Renal cortical epithelial cell (primary cell): ENCODE measurements around the gene BTG1. TPM values are rescaled to one million over a fixed set of nuclear protein-coding genes. Genes with fewer than 3 reads are reported as not detected.

Source experiments
- DNase-seq: peaks from one replicate; pipeline ENCODE4 v3.0.0-alpha.2; 2011; ENCODE audit warnings: low read depth
- total RNA-seq: library from RNA; depleted of rRNA; stranded (reverse); fragments of >200 nt; gene quantifications from 2 replicates; pipeline ENCODE4 v1.2.3, GENCODE V29; 2014

The BTG1 gene
- total RNA-seq, 1 donor from 2014 or later = 64.2 TPM

- no peak for DNase-seq
Observed at GRCh38 chr12:92133795-92134637, 11.6 kb downstream of the BTG1 start.

- DNase-seq = no peak
Observed at GRCh38 chr12:92133171-92133570, 12.5 kb downstream of the BTG1 start.

- no peak for DNase-seq
Observed at GRCh38 chr12:92132288-92132687, 13.4 kb downstream of the BTG1 start.

- DNase-seq = no peak
Observed at GRCh38 chr12:92130999-92131398, 14.6 kb downstream of the BTG1 start.

GRCh38 chr12:92129609-92130008, 16.0 kb downstream of the BTG1 start:
- no peak for DNase-seq

- DNase-seq = no peak
Observed at GRCh38 chr12:92128612-92129011, 17.0 kb downstream of the BTG1 start.

GRCh38 chr12:92124689-92125029, 21.0 kb downstream of the BTG1 start:
- no peak for DNase-seq

GRCh38 chr12:92123780-92124688, 21.6 kb downstream of the BTG1 start:
- no peak for DNase-seq

- no peak for DNase-seq
Observed at GRCh38 chr12:92122941-92123779, 22.5 kb downstream of the BTG1 start.

GRCh38 chr12:92121826-92122225, 23.8 kb downstream of the BTG1 start:
- DNase-seq = no peak

- no peak for DNase-seq
Observed at GRCh38 chr12:92118826-92119536, 26.7 kb downstream of the BTG1 start.

GRCh38 chr12:92114834-92115233, 30.8 kb downstream of the BTG1 start:
- no peak for DNase-seq

- no peak for DNase-seq
Observed at GRCh38 chr12:92111256-92111655, 34.4 kb downstream of the BTG1 start.

GRCh38 chr12:92110083-92110640, 35.5 kb downstream of the BTG1 start:
- DNase-seq = no peak

- DNase-seq = no peak
Observed at GRCh38 chr12:92109613-92110012, 36.0 kb downstream of the BTG1 start.

- DNase-seq = no peak
Observed at GRCh38 chr12:92108651-92109050, 37.0 kb downstream of the BTG1 start.

- no peak for DNase-seq
Observed at GRCh38 chr12:92107621-92108131, 38.0 kb downstream of the BTG1 start.

GRCh38 chr12:92107094-92107493, 38.6 kb downstream of the BTG1 start:
- no peak for DNase-seq

- DNase-seq = no peak
Observed at GRCh38 chr12:92105676-92106075, 40.0 kb downstream of the BTG1 start.

GRCh38 chr12:92105110-92105509, 40.5 kb downstream of the BTG1 start:
- DNase-seq = no peak

GRCh38 chr12:92102606-92103005, 43.0 kb downstream of the BTG1 start:
- no peak for DNase-seq
